NK-92 (cell line): ENCODE results near the gene UVRAG.

ENCODE experiments used
- DNase-seq: peaks from one replicate; lab custom pipeline; 2025; ENCODE audit not compliant: unreplicated experiment; lab: John Stamatoyannopoulos, UW

The UVRAG gene

DNA sequence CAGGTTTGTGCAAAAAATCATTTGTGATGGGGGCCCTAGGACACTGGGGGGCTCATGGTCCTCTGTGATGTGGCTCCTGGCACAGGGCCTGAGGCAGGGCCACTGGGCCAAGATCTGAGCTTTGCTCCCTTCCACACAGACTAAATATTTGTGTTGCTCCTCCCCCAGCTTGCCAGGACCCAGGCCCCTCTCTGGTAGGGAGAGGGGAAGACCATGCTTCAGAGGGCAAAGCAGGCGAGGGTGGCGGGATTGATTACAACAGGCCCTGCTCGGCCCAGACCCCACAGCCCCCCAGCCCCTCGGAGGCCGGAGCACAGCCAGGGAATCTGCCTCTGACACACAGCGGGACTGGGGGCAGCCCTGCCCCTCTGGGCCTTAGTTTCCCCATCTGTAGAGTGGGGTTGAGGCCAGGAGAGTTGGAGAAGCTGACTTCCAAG, 362.3 kb downstream of the UVRAG start:
- no peak for DNase-seq

DNA sequence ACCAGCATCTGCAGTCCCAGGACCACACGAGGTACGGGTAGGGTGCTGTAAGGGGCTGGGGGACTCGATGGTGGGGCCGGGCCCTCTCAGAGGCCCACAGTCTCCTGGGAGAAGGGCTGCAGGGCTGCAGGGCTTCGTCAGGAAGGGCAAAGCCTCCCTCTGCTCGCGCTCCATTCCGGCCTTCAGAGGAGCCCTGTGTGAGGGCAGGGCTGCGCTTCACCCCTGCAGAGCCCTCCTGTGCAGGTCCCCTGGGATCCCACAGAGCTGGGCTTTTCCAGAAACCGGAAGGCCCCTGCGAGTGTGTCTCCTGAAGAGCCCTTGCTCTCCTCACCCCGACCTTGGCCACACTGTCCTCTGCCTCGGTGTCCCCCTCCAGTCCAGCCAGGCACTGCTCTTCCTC, 364.1 kb downstream of the UVRAG start:
- no peak for DNase-seq

DNA sequence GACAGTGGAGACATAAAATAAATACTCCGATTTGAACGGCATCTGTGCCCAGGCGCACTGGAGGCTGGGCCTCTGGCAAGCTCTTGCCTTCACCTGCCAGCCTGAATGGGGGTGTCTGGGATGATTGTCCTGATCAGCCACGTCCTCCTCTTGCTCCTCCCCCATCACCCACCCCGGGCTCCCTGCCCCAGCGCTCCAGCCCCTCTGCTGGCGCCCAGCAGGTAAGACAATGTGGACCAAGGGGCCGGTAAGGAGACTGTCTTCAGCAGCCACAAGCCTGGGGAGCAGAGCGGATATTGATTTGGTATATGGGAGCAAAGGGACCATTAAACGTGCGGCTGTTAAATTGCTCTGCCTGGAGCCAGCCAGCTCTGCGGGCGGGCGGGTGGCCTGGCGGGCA, 366.4 kb downstream of the UVRAG start:
- no peak for DNase-seq

DNA sequence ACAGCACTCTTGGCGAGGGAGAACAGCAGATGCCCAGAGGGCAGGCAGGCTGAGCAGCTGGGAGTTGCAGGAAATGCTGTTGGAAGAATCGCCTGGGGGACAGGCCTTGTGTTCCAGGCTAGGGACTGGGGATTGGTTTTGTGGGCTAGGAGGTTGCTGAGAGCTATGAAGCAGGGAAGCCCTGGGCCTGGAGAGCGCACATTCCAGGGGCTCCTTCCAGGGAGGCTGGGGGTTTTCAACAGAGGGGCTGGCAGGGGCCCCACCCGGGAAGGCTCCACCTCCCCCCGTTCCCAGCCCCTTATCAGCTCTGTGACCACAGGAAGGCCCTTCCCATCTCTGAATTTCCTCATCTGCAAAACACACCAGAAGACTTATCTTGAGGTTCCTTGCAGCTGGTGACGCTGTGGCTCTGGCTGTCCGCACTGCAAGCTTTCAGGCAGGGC, 369.6 kb downstream of the UVRAG start:
- DNase-seq = no peak

DNA sequence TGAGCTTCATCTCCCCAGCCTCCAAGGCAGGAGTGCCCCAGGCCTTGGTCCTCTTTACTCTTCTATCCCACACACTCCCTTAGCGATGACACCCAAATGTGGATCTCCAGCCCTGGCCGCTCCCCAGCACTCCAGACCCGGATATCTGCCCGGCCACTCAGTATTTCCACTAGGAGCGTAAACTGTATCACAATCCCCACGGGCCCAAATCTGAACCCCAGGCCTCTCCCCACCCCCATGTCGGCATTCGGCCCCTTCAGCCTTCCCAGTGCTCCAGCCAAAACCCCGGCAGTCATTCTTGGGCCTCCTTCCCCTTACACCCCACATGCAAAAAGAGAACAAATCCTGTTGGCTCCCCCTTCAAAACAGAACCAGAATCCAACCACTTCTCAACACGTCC, 370.5 kb downstream of the UVRAG start:
- no peak for DNase-seq

DNA sequence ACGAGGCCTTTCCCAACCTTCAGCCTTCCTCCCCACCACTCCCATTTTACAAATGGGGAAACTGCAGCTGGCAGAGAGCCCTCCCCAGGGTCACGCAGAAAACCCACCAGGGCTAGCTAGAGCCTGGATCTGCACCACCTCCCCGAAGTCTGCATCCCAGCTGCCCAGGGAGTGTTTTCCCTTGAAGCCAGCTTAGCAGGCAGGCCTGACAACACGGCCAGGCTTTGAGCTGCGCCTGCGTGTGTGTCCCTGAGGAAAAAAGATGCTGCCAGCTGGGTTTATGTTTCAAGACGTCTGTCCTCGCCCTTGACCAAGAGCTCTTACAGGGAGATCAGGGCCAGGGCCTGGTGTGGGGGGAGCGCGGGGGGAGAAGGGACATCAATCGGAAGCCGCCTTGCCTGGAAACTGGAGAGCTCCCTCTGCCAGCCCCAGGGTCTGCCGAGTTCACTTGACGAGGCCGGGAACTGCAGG, 371.0 kb downstream of the UVRAG start:
- DNase-seq = no peak

GRCh38 chr11:76186776-76187279, 371.8 kb downstream of the UVRAG start:
- no peak for DNase-seq

GRCh38 chr11:76188873-76189272, 373.9 kb downstream of the UVRAG start:
- no peak for DNase-seq

DNA sequence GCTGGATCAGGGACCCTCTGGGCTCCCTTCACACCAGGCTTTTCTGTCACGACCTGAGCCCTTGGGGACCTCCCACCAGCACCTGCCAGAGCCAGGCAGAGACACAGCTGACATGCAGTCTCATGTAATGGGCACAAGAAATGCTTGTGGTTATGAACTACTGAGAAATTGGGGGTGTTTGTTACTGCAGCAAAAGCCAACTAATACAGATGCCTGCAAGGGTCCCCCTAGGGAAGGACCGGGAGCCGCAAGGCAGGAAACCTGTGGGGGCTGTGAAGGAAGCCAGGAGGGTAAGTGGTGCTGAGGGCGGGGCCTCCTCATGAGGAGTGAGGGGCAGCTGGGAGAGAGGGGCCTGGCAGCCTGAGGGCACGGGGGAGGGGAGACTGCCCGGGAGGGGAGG, 374.7 kb downstream of the UVRAG start:
- no peak for DNase-seq

- DNase-seq = no peak
Measured at GRCh38 chr11:76190376-76190775, 375.4 kb downstream of the UVRAG start.
